NB4 (cell line): ENCODE measurements around the gene ELOVL7.

Experiments used
- MYC ChIP-seq: IDR thresholded peaks from 2 replicates; pipeline ENCODE4 v1.6.1; 2011; ENCODE audit warnings: low read depth, low read length
- POLR2A ChIP-seq: IDR thresholded peaks from 2 replicates; pipeline ENCODE4 v1.6.1; 2011; ENCODE audit warnings: mild to moderate bottlenecking; ENCODE audit not compliant: insufficient read length; ENCODE audit errors: extremely low read depth
- TF ChIP-seq, protein P1 (sequence below): IDR thresholded peaks from one replicate; pipeline ENCODE4 v1.5.1; 2012; ENCODE audit warnings: low read depth, low read length
- TF ChIP-seq, protein P2 (sequence below): IDR thresholded peaks from 2 replicates; pipeline ENCODE4 v1.6.1; 2011; ENCODE audit warnings: low read depth, low read length

DNA sequence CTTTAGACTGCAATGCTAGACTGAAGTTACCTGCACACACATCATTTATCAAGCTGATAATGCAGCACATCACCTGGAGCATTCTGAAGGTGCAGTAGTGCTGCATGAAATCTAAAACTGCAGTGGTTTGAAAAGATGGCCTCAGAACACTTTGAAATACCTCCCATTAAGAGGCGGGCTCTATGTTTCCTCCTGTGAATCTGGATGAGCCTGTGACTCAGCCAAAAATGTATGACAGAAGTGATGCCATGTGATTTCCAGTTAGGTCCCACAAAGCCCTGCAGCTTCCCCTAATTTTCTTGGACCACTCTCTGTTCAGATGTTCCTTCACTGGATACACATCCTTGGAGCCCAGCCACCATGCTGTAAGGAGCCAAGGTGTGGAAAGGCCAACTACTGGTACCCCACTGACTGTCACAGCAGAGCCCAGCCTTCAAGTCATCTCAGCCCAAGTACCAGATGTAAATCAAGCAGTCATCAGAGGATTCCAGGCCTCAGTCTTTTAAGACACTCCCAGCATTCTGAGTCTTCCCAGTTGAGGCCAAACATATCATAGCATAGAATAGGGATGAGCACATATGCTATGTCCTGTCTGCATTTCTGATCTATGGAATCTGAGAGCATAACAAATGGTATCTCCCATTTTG is 116.9 kb downstream of the ELOVL7 start:
- TF ChIP-seq POLR2A (no peak), MYC (no peak)
- TF ChIP-seq, protein P1, sequence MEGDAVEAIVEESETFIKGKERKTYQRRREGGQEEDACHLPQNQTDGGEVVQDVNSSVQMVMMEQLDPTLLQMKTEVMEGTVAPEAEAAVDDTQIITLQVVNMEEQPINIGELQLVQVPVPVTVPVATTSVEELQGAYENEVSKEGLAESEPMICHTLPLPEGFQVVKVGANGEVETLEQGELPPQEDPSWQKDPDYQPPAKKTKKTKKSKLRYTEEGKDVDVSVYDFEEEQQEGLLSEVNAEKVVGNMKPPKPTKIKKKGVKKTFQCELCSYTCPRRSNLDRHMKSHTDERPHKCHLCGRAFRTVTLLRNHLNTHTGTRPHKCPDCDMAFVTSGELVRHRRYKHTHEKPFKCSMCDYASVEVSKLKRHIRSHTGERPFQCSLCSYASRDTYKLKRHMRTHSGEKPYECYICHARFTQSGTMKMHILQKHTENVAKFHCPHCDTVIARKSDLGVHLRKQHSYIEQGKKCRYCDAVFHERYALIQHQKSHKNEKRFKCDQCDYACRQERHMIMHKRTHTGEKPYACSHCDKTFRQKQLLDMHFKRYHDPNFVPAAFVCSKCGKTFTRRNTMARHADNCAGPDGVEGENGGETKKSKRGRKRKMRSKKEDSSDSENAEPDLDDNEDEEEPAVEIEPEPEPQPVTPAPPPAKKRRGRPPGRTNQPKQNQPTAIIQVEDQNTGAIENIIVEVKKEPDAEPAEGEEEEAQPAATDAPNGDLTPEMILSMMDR: no peak
- TF ChIP-seq, protein P2, sequence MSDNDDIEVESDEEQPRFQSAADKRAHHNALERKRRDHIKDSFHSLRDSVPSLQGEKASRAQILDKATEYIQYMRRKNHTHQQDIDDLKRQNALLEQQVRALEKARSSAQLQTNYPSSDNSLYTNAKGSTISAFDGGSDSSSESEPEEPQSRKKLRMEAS: no peak
